Nephron (organoid): ENCODE data around the gene PLA2G1B.

Experiments
- H3K27ac Mint-ChIP-seq, 3 experiments: 2 replicates each; pipeline ENCODE4 v1.8.0; 2020; ENCODE audit warnings: mixed read lengths in 3 of 3, mild to moderate bottlenecking in 2 of 3, moderate library complexity in 1 of 3
- H3K27me3 Mint-ChIP-seq: 2 replicates; pipeline ENCODE4 v1.8.0; 2021; ENCODE audit warnings: low read depth, mild to moderate bottlenecking, moderate library complexity, mixed read lengths
- H3K36me3 Mint-ChIP-seq: 2 replicates; pipeline ENCODE4 v1.8.0; 2020; ENCODE audit warnings: low read depth, mixed read lengths
- H3K4me1 Mint-ChIP-seq: 2 replicates; pipeline ENCODE4 v1.8.0; 2020; ENCODE audit warnings: mixed read lengths
- H3K4me3 Mint-ChIP-seq, 3 experiments: 2 replicates each; pipeline ENCODE4 v1.8.0; 2020; ENCODE audit warnings: mild to moderate bottlenecking in 3 of 3, mixed read lengths in 3 of 3, moderate library complexity in 2 of 3
- H3K9me3 Mint-ChIP-seq: 2 replicates; pipeline ENCODE4 v1.8.0; 2020; ENCODE audit warnings: mixed read lengths
- CTCF ChIP-seq, 3 experiments: fragments of 200-600 bp; sonication (generic); IDR thresholded peaks; one replicate each; pipeline ENCODE4 v1.5.0; 2021; ENCODE audit warnings: antibody characterized with exemption in 3 of 3; ENCODE audit not compliant: unreplicated experiment in 3 of 3

PLA2G1B gene

DNA sequence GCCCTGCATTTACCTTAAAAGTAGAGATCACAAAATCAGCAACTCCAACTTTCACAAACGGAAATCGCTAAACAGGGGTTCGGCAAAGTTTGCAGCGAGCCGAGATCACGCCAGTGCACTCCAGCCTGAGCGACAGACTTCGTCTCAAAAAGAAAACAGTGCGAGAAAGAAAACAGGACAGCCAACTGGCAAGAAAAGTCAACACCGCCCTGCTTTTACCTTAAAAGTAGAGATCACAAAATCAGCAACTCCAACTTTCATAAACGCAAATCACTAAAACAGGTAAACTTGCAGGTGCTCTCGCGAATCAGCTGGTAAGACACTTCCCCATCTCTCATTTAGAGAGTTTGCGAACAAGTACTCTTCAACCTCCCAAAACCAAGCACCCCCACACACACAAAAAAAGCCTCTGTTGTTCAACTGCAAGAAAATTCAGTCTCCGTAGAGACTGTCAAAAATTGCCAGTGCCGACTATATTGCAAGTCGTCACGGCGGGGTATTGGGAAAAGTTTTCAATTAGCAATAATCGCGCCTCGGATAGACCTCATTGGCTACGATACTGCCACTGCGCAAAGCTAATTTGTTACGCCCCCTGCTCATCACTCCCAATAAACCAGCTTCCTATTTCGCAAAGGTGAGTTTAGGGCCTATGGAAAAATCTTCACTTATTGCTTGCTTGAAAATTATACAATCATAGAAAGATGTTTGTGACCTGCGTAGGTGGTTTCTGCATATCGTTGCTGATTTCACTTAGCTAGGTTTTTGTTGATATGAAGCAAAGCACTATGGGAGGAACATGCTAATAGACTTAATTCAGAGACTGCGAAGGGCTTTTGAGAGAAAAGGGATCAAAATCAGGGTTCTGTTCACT lies 34.7 kb downstream of the PLA2G1B start, which contains the start of gene RNU4-1:
RNU4-1 (minus strand) TSS at position 577 of the 871 bp plus-strand sequence.
- H3K27ac Mint-ChIP-seq = no peak within 1 kb of the TSS
- H3K36me3 Mint-ChIP-seq = no peaks in the 10 kb centered on the region
- peak within 1 kb of the TSS in 1 of 3 experiments; percentile 5 for H3K4me3 Mint-ChIP-seq
- H3K9me3 Mint-ChIP-seq = no peaks in the 10 kb centered on the region
- H3K4me1 Mint-ChIP-seq = no peaks in the 10 kb centered on the region
- H3K27me3 Mint-ChIP-seq = no peaks in the 10 kb centered on the region
- TF ChIP-seq CTCF (IDR thresholded peaks at IDR 0.05; ENCODE audit: unreplicated experiment in 3 of 3) = no peak

DNA sequence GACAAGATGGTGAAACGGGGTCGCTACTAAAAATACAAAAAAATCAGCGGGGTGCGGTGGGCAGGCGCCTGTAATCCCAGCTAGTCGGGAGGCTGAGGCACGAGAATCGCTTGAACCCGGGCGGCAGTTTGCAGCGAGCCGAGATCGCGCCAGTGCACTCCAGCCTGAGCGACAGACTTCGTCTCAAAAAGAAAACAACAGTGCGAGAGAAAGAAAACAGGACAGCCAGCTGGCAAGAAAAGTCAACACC lies 35.2 kb downstream of the PLA2G1B start:
- Mint-ChIP-seq H3K27ac (no peak overlapping the region), H3K27me3 (no peaks in the 10 kb centered on the region), H3K4me1 (no peaks in the 10 kb centered on the region), H3K9me3 (no peaks in the 10 kb centered on the region), H3K36me3 (no peaks in the 10 kb centered on the region), H3K4me3 (no peak overlapping the region)
- TF ChIP-seq CTCF (IDR thresholded peaks at IDR 0.05; ENCODE audit: unreplicated experiment in 3 of 3) = no peak

DNA sequence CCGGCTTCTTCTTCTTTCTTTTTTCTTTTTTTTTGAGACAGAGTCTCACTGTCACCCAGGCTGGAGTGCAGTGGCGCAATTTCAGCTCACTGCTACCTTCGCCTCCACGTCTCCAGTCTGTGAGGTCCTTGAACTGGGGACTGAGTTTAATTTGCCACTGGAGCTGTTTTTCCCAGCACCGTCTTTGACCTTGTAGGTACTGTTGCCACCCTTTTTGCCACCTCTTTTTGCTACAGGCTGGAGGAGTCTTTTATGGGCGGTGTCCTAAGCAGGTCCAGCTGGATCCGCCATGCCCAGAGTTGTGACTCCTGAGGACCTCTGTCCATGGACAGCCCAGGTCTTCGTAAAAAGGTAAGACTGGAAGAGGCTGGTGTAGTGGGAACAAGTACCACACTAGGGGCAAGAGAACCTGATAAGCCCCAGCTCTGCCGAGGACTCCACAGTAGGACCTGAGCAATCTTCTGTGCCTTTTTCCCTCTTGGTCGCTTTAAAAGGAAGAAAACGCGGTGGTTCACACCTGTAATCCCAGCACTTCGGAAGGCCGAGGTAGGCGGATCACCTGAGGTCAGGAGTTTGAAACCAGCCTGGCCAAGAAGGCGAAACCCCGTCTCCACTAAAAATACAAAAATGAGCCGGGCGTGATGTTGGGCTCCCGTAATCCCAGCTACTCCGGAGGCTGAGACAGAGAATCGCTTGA lies 36.8 kb downstream of the PLA2G1B start:
- Mint-ChIP-seq H3K36me3 (no peaks in the 10 kb centered on the region), H3K4me3 (peak overlapping the region in 1 of 3 experiments; percentile 73), H3K27me3 (no peaks in the 10 kb centered on the region), H3K9me3 (no peaks in the 10 kb centered on the region), H3K27ac (no peak overlapping the region), H3K4me1 (no peaks in the 10 kb centered on the region)
- no peak for TF ChIP-seq CTCF (IDR thresholded peaks at IDR 0.05; ENCODE audit: unreplicated experiment in 3 of 3)

DNA sequence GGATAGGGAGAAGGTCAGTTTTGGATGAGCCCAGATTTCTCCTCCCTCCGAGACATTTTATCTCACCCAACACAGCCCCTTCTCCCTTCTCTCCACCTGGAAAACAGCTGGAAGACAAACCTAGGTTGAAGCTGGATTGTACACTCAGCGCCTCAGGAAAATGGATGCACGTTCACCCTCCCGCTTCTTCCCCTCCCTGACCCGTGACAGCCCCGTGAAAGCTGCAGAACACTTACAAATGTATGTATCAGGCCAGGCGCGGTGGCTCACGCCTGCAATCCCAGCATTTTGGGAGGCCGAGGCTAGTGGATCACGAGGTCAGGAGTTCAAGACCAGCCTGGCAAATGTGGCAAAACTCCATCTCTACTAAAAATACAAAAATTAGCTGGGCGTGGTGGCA lies 40.1 kb downstream of the PLA2G1B start:
- Mint-ChIP-seq H3K27me3 (peaks cover 3% of the 10 kb centered on the region), H3K4me3 (no peak overlapping the region), H3K4me1 (no peaks in the 10 kb centered on the region), H3K9me3 (no peaks in the 10 kb centered on the region), H3K36me3 (no peaks in the 10 kb centered on the region), H3K27ac (no peak overlapping the region)
- no peak for TF ChIP-seq CTCF (IDR thresholded peaks at IDR 0.05; ENCODE audit: unreplicated experiment in 3 of 3)

DNA sequence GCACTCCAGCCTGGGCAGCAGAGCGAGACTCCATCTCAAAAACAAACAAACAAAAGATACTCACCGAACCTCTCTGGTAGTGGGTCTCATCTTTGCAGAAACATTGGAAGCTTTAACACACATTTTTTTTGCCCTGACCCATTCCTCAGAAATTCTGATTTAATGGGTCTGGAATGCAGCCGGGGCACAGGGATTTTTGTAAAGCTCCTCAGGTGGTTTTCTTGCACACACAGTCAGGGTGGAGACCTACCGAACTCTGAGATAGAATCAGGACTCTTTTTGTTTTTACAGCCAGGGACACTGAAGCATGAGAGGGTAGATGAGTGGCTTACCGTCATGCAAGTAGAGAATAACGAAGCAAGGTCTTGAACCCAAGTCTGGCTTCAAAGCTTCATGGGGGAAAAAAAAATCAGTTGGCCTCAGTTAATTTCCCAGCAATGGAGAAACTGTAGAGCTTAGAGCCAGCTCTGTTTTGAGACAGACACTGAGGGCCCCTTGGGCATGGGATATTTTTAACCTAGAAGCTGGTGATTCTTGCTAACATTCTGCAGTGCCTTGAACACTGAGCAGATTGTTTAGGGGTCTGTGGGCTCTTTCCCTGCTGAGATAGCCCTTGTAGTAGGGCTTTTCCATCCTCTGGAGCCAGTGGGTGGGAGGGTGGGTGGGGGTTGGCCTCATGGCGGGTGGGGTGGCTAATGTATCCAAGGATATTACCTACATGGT lies 40.6 kb downstream of the PLA2G1B start:
- no peak for TF ChIP-seq CTCF (IDR thresholded peaks at IDR 0.05; ENCODE audit: unreplicated experiment in 3 of 3)

More for the DNA sequence above, 40.6 kb downstream of the PLA2G1B start:
- Mint-ChIP-seq H3K27me3 (peaks cover 3% of the 10 kb centered on the region), H3K9me3 (no peaks in the 10 kb centered on the region), H3K4me1 (no peaks in the 10 kb centered on the region), H3K27ac (no peak overlapping the region), H3K36me3 (no peaks in the 10 kb centered on the region), H3K4me3 (no peak overlapping the region)
